GM19397 (cell line): ENCODE measurements around the gene WDFY3.

Experiments
- ATAC-seq: cut with Tn5 transposase; IDR thresholded peaks from one replicate; pipeline ENCODE4 v1.9.1; 2021; ENCODE audit warnings: mild to moderate bottlenecking, moderate library complexity; ENCODE audit not compliant: unreplicated experiment

The WDFY3 gene

GRCh38 chr4:84638092-84638491 is 328.4 kb downstream of the WDFY3 start:
- ATAC-seq, result no peak

- ATAC-seq, result no peak
Observed at GRCh38 chr4:84634961-84635360, 331.5 kb downstream of the WDFY3 start.

- no peak for ATAC-seq
Observed at GRCh38 chr4:84632092-84632491, 334.4 kb downstream of the WDFY3 start.

GRCh38 chr4:84631573-84631972 is 334.9 kb downstream of the WDFY3 start:
- ATAC-seq, result no peak

GRCh38 chr4:84626673-84627072 is 339.8 kb downstream of the WDFY3 start:
- no peak for ATAC-seq

GRCh38 chr4:84623661-84624060 is 342.8 kb downstream of the WDFY3 start:
- no peak for ATAC-seq

GRCh38 chr4:84622959-84623358 is 343.5 kb downstream of the WDFY3 start:
- no peak for ATAC-seq
